Measurements from ENCODE around the gene SEMA6B. TPM values are rescaled to one million over a fixed set of nuclear protein-coding genes. Genes with fewer than 3 reads are reported as not detected.
"Not testable (repeated sequence)": the region's sequence is repeated elsewhere in the genome, so short reads cannot be mapped to it uniquely, and the experiment has no call there.

The SEMA6B gene
- 0.17 and 0.89 TPM in 2 replicates for total RNA-seq

GRCh38 chr19:4559569-4559968, at the start of gene SEMA6B:
TSS of gene SEMA6B (minus strand) at chr19:4559684. CDS start at chr19:4558457, 1,227 bp downstream.
- DNase-seq (ENCODE audit: low read depth) = no peak

DNA sequence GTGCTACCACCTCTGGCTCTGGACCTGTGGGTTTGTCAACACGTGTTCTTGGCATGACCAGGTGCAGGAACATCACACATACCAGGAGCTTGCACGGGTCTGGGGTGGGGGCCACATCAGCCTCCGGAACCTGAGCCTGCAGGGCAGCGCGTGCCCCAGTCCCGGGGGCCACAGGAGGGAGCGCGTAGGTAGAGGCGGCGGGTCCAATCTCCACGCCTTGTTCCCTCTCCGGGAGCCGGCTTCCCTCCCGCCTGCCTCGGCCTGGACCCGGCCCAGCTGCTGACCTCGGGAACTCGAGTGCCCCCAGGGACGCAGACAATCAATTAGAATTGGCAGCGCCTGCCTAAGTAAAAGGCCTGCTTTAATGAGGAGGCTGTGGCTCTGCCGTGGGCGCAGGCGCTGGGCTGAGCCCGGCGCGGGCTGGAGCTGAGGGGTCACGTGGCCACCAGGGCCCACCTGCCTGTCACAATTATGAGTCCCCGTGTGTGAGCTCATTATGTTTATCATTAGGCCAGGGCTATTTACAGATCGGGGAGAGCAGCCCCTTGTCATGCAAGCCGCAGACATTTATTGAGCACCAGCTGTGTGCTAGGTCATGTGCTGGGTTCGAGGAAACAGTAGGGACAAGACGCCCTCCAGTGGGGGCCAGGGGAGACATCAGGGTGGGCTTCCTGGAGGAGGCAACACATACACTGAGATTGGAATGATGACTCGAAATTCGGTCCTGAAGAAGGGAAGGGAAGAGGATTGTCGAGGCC, 47.6 kb upstream of the SEMA6B start:
- DNase-seq (ENCODE audit: low read depth) = peak; percentile 18

DNA sequence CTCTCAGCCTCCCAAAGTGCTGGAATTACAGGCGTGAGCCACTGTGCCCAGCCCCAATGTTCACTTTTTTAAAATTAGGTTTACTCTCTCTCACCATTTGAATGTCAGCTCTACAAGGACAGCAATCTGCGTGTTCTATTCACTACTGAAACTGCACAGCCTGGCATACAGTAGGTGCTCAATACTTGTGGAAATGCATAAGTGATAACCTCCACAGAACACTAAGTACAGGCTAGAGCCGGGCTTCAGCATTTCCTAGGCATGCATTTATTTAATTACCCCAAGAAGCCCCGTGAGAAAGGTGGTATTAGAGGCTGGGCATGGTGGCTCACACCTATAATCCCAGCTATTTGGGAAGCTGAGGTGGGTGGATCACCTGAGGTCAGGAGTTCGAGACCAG, 46.7 kb upstream of the SEMA6B start:
- no peak for DNase-seq (ENCODE audit: low read depth)

GRCh38 chr19:4604912-4605311, 45.4 kb upstream of the SEMA6B start:
- no peak for DNase-seq (ENCODE audit: low read depth)

GRCh38 chr19:4602915-4603314, 43.4 kb upstream of the SEMA6B start:
- no peak for DNase-seq (ENCODE audit: low read depth)

GRCh38 chr19:4602173-4602788, 42.8 kb upstream of the SEMA6B start:
- DNase-seq (ENCODE audit: low read depth) = no peak

DNA sequence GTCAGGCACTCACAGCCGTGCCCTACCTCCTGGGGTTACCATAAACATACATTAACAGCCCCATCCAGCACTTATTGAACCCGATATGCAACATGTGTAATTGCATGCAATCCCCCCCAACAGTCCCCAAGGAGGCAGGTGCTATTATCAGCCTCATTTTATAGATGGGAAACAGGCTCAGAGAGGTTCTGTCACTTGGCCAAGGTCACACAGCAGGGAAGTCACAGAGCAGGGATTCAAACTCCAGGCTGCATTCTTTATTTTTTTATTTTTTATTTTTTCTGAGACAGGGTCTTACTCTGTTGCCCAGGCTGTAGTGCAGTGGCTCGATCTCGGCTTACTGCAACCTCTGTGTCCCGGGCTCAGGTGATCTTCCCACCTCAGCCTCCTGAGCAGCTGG, 41.4 kb upstream of the SEMA6B start:
- no peak for DNase-seq (ENCODE audit: low read depth)

DNA sequence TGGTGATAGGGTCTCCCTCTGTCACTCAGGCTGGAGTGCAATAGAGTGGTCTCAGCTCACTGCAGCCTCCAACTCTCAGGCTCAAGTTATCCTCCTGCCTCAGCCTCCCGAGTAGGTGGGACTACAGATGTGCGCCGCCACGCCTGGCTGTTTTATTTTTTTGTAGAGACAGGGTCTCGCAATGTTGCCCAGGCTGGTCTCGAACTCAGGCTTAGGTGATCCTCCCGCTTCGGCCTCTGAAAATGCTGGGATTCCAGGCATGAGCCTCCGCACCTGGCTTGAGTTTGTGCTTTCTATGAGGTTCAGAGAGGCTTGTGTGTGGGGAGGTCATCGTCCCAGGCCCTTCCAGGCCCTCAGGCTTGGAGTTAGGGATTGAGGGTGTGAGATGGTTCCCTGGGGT, 40.6 kb upstream of the SEMA6B start:
- DNase-seq (ENCODE audit: low read depth) = no peak

DNA sequence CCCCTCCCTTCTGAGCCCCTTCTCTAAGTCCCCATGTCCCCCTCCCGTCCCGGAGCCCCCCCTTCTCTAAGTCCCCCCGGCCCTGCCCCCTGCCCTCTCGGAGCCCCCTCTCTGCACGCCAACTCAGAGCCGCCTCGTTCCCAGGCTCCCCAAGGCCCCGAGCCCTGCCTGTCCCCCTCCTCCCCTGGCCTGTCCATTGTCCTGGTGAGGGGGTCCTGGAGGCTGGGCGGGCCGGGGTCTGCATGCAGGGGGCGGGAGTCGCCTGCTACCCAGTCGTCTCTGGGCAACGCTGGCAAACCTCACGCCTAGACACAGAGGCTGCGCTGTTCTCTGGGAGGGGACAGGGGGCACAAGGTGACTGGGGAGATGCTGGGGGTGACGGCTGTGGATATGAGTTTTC, 39.2 kb upstream of the SEMA6B start:
- DNase-seq (ENCODE audit: low read depth) = no peak

DNA sequence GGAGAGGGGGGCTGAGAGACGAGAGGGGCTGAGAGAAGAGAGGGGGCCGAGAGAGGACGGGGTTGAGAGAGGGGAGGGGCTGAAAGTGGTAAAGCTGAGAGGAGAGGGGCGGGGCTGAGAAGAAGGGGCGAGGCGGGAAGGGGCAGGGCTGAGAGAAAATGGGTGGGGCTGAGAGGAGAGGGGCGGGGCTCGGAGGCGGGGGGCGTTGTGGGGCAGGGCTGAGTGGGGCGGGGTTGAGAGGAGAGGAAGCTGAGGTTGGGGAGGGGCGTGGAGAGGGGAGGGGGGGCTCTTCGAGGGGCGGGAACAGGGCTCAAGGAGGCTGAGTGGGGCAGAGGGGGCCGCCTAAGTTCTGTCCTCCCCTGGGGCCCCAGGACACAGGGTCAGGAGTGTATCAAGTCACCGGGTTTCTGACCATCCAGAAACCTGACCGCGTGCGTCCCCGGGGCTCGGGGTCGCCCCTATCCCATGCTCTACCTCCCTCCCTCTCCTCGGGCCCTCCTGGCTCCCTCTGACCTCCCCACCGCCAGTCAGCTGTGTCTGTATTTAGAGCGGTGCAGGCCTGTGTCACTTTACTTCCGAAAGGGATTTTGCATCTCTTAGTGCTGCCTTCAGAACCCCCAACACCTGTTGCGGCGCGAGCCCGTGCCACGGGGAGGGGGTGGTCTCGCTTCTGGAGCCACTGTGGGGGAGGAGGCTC, 38.6 kb upstream of the SEMA6B start:
- DNase-seq (ENCODE audit: low read depth) = no peak

DNA sequence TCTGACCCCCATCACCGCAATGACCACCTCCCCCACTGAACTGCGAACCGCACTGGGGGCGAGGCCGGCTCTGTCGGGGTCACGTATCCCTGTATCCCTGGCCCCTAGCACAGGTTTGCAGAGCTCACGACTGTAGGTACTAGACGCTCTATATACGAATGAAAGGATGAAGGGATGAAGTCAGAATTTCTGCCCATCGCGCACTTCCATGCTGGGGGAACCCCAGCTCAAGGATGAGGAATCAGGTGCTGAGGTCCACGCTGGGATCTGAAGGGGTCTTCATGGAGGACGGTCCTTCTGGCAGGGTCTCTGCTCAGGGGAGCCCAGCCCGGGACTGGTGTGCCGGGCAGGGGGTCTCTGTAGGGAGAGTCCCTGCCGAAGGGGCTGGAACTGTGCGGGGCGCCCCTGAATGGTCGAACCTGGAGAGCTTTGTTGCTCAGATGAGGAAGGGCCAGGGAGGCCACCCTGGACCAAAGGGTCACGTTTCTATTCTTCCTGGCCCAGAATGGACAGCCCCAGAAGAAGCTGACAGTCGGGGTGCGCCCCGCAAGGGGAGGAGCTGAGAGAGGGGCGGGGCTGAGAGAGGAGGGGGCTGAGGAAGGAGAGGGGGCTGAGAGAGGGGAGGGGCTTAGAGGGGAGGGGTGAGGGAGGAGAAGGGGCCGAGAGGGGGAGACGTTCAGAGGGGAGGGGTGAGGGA, 37.9 kb upstream of the SEMA6B start:
- DNase-seq (ENCODE audit: low read depth) = no peak

GRCh38 chr19:4596033-4596904, 36.8 kb upstream of the SEMA6B start:
- DNase-seq (ENCODE audit: low read depth) = no peak

- not testable (repeated sequence) for DNase-seq (ENCODE audit: low read depth)
Observed at GRCh38 chr19:4595158-4595557, 35.7 kb upstream of the SEMA6B start.

- no peak for DNase-seq (ENCODE audit: low read depth)
Observed at GRCh38 chr19:4594201-4594600, 34.7 kb upstream of the SEMA6B start.

GRCh38 chr19:4593409-4593851, 33.9 kb upstream of the SEMA6B start:
- peak; percentile 67 for DNase-seq (ENCODE audit: low read depth)

GRCh38 chr19:4592445-4592844, 33.0 kb upstream of the SEMA6B start:
- DNase-seq (ENCODE audit: low read depth) = no peak

GRCh38 chr19:4591320-4591719, 31.8 kb upstream of the SEMA6B start:
- DNase-seq (ENCODE audit: low read depth) = no peak

GRCh38 chr19:4590559-4590958, 31.1 kb upstream of the SEMA6B start:
- DNase-seq (ENCODE audit: low read depth) = no peak

GRCh38 chr19:4589579-4590410, 30.3 kb upstream of the SEMA6B start:
- DNase-seq (ENCODE audit: low read depth) = no peak

DNA sequence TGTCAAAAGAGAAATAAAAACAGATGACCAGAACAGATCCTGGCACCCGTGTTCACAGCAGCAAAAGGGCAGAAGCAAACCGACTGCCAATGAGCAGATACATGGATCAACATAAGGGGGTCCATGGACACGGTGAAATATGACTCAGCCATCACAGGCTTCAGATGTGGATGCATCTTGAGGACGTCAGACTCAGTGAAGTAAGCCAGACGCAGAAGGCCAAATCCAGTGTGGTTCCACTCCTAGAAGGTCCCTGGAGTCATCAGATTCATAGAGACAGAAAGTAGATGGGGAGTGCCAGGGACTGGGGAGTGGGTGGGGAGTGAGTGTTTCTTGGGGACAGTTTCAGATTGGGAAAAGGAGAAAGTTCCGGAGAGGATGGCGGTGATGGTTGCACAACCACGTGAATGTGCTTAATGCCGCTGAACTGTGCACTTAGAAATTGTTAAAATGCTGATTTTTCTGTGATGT, 28.8 kb upstream of the SEMA6B start:
- DNase-seq (ENCODE audit: low read depth) = no peak
